Osteoblast (primary cell): ENCODE data around the gene PPP1R9B. TPM values are rescaled to one million over a fixed set of nuclear protein-coding genes. Genes with fewer than 3 reads are reported as not detected.
A peak's percentile ranks its signal among the peaks of the same experiment; 100 is the strongest.

Experiments used
- DNase-seq: peaks from one replicate; pipeline ENCODE4 v3.0.0; 2011; ENCODE audit warnings: low spot score, mixed read lengths; ENCODE audit not compliant: insufficient read length; ENCODE audit errors: missing footprints
- H2AFZ ChIP-seq: 2 replicates; pipeline ENCODE4 v1.6.0; 2011; ENCODE audit warnings: mild to moderate bottlenecking, low read length
- H3K27ac ChIP-seq: 2 replicates; pipeline ENCODE4 v1.5.1; 2011; ENCODE audit warnings: mild to moderate bottlenecking, low read depth, low read length, moderate library complexity
- H3K27me3 ChIP-seq: 2 replicates; pipeline ENCODE4 v1.6.0; 2012; ENCODE audit warnings: mild to moderate bottlenecking, control low read depth, inconsistent platforms, low read length, moderate library complexity; ENCODE audit not compliant: insufficient read depth
- H3K36me3 ChIP-seq: 2 replicates; pipeline ENCODE4 v1.5.1; 2011; ENCODE audit warnings: mild to moderate bottlenecking, low read length, control low read depth, moderate library complexity; ENCODE audit not compliant: insufficient read depth
- H3K4me1 ChIP-seq: 2 replicates; pipeline ENCODE4 v1.5.1; 2011; ENCODE audit warnings: mild to moderate bottlenecking, low read length, control low read depth, moderate library complexity; ENCODE audit not compliant: insufficient read depth
- H3K4me2 ChIP-seq: 2 replicates; pipeline ENCODE4 v1.6.0; 2011; ENCODE audit warnings: mild to moderate bottlenecking, low read length; ENCODE audit not compliant: insufficient read depth
- H3K4me3 ChIP-seq: fragments of 200-600 bp; sonication (generic); 3 replicates; pipeline ENCODE4 v1.5.1; 2012; ENCODE audit warnings: mild to moderate bottlenecking, low read length, inconsistent platforms; ENCODE audit not compliant: insufficient read depth
- H3K79me2 ChIP-seq: 2 replicates; pipeline ENCODE4 v1.6.0; 2012; ENCODE audit warnings: mild to moderate bottlenecking, low read length, control low read depth, inconsistent platforms; ENCODE audit not compliant: insufficient read depth
- H3K9me3 ChIP-seq: 2 replicates; pipeline ENCODE4 v1.5.1; 2011; ENCODE audit warnings: low read depth, low read length, control low read depth
- H4K20me1 ChIP-seq: 2 replicates; pipeline ENCODE4 v1.6.0; 2012; ENCODE audit warnings: mild to moderate bottlenecking, low read length, control low read depth; ENCODE audit not compliant: insufficient read depth
- total RNA-seq: library from RNA; depleted of rRNA; stranded (reverse); fragments of >200 nt; gene quantifications from 2 replicates; pipeline ENCODE4 v1.2.3, GENCODE V29; 2012
- TF ChIP-seq, protein P1 (sequence below): IDR thresholded peaks from 2 replicates; pipeline ENCODE4 v1.5.1; 2011; ENCODE audit warnings: mild to moderate bottlenecking, low read depth, low read length, moderate library complexity; ENCODE audit errors: extremely low read depth

The PPP1R9B gene
- total RNA-seq, 1 donor = 48.9 TPM

DNA sequence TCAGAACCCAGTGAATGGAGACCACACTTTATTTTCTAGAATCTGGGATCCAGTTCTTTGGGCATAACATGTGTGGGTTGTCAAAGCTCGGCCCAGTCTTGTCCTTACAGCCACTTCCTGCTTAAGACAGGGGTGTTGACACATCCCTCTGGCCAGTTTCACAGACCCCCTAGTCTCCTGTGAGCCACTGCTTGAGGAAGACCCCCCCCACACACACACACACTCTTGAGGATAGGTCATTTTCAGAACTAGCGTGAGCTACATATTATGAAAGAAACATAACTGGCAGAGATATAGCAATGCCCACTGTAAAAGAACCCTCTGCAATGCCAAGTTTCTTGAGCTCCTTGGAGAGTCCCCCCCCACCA, 58.6 kb downstream of the PPP1R9B start:
- peaks cover 9% of the 10 kb centered on the region for H3K79me2 ChIP-seq
- TF ChIP-seq, protein P1, sequence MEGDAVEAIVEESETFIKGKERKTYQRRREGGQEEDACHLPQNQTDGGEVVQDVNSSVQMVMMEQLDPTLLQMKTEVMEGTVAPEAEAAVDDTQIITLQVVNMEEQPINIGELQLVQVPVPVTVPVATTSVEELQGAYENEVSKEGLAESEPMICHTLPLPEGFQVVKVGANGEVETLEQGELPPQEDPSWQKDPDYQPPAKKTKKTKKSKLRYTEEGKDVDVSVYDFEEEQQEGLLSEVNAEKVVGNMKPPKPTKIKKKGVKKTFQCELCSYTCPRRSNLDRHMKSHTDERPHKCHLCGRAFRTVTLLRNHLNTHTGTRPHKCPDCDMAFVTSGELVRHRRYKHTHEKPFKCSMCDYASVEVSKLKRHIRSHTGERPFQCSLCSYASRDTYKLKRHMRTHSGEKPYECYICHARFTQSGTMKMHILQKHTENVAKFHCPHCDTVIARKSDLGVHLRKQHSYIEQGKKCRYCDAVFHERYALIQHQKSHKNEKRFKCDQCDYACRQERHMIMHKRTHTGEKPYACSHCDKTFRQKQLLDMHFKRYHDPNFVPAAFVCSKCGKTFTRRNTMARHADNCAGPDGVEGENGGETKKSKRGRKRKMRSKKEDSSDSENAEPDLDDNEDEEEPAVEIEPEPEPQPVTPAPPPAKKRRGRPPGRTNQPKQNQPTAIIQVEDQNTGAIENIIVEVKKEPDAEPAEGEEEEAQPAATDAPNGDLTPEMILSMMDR = no peak
- H3K4me1 ChIP-seq = peaks cover 23% of the 10 kb centered on the region
- DNase-seq = peak; percentile 58
- no peaks in the 10 kb centered on the region for H3K27me3 ChIP-seq
- no peak overlapping the region for H3K4me3 ChIP-seq
- H2AFZ ChIP-seq = no peak overlapping the region
- peaks cover 37% of the 10 kb centered on the region for H3K36me3 ChIP-seq
- H3K27ac ChIP-seq = no peak overlapping the region
- H3K9me3 ChIP-seq = no peaks in the 10 kb centered on the region
- peaks cover 4% of the 10 kb centered on the region for H4K20me1 ChIP-seq
- no peak overlapping the region for H3K4me2 ChIP-seq

DNA sequence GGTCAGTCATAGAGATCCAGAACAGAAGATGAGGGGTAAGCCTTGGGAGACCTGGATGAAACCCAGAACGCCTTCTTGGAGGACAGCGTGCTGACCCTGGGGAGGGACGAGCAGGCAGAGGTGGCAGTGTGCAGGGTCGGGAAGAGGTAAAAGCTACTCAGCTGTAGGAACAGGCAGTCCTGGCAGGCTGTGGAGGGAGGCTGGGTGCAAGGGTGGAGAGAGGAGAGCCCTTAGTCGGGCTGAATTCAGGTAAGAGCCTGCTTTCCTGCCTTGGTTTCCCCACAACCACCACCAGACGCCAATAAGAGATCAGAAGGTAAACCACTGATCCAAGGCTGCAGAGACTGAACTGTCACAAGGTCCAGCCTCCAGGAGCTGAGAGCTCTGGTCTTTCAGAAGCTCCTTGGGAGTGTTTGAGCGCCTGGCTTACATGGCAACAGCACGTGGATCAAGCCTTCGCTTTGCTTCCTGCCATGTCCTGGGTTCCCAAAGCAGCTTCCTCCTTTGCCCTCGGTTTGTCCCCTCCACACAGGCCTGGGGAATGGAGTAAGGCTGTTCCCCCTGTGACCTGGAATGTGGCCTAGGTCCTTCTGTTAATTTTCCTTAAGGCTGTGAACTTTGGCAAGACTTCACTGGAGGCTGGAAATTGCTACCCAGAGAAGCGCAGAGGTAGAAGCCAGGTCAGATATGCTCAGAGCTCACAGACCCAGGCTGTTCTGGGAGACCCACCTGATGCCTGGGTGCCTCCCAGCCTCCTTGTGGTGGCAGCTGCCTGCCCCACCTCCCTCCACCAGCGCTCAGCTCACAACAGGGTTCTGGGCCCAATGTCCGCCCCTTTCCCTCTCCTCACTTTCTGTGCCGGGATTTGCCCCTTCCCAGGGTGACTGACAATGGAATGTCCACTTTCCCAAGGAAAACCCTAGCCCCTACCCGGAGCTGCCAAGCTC, 59.2 kb downstream of the PPP1R9B start:
- Histone ChIP-seq H3K4me2 (no peak overlapping the region), H3K27ac (no peak overlapping the region), H3K4me1 (peaks cover 18% of the 10 kb centered on the region), H3K36me3 (peaks cover 42% of the 10 kb centered on the region), H3K9me3 (no peaks in the 10 kb centered on the region), H3K27me3 (no peaks in the 10 kb centered on the region), H2AFZ (no peak overlapping the region), H3K79me2 (peaks cover 9% of the 10 kb centered on the region), H3K4me3 (no peak overlapping the region), H4K20me1 (peaks cover 4% of the 10 kb centered on the region)
- peak; percentile 45 for DNase-seq
- TF ChIP-seq, protein P1 = no peak

DNA sequence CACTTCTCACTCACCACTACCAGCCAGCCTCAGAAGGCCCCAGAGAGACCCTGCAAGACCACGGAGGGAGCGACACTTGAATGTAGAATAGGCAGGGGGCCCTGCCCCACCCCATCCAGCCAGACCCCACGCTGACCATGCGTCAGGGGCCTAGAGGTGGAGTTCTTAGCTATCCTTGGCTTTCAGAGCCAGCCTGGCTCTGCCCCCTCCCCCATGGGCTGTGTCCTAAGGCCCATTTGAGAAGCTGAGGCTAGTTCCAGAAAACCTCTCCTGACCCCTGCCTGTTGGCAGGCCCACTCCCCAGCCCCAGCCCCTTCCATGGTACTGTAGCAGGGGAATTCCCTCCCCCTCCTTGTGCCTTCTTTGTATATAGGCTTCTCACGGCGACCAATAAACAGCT, 60.4 kb downstream of the PPP1R9B start:
- H4K20me1 ChIP-seq = peaks cover 4% of the 10 kb centered on the region

More for the DNA sequence above, 60.4 kb downstream of the PPP1R9B start:
- peak; percentile 11 for DNase-seq
- peaks cover 10% of the 10 kb centered on the region for H3K4me1 ChIP-seq
- H3K4me2 ChIP-seq = no peak overlapping the region
- no peak overlapping the region for H3K27ac ChIP-seq
- no peaks in the 10 kb centered on the region for H3K9me3 ChIP-seq
- H3K4me3 ChIP-seq = no peak overlapping the region
- no peak overlapping the region for H2AFZ ChIP-seq
- no peaks in the 10 kb centered on the region for H3K27me3 ChIP-seq
- no peaks in the 10 kb centered on the region for H3K79me2 ChIP-seq
- peaks cover 46% of the 10 kb centered on the region for H3K36me3 ChIP-seq
- TF ChIP-seq, protein P1 = no peak
